Adipocyte (in vitro differentiated cells): ENCODE data around the gene NME3.

Source experiments
- DNase-seq: peaks from one replicate; pipeline ENCODE4 v3.0.0-alpha.2; 2015; ENCODE audit warnings: low read depth
- H3K27me3 ChIP-seq: replicated peaks from 2 replicates; pipeline ENCODE4 v1.7.0; 2013; ENCODE audit warnings: mild to moderate bottlenecking, low read length, moderate library complexity; ENCODE audit not compliant: control insufficient read depth, insufficient read depth
- H3K36me3 ChIP-seq: 2 replicates; pipeline ENCODE4 v1.7.0; 2013; ENCODE audit warnings: low read length, mild to moderate bottlenecking, moderate library complexity; ENCODE audit not compliant: control insufficient read depth, insufficient read depth, severe bottlenecking
- H3K4me1 ChIP-seq: 2 replicates; pipeline ENCODE4 v1.7.0; 2013; ENCODE audit warnings: mild to moderate bottlenecking, low read length, moderate library complexity; ENCODE audit not compliant: control insufficient read depth, insufficient read depth
- H3K4me3 ChIP-seq: 2 replicates; pipeline ENCODE4 v1.7.0; 2013; ENCODE audit warnings: mild to moderate bottlenecking, low read length, moderate library complexity
- H3K9ac ChIP-seq: 2 replicates; pipeline ENCODE4 v1.7.0; 2013; ENCODE audit warnings: mild to moderate bottlenecking, low read length, moderate library complexity
- H3K9me3 ChIP-seq: 2 replicates; pipeline ENCODE4 v1.7.0; 2013; ENCODE audit warnings: mild to moderate bottlenecking, low read length, moderate library complexity; ENCODE audit not compliant: control insufficient read depth

Gene NME3

GRCh38 chr16:1792836-1793577, 21.7 kb upstream of the NME3 start:
- Histone ChIP-seq H3K4me1 (no peaks in the 10 kb centered on the region), H3K9ac (no peak overlapping the region), H3K36me3 (peaks cover 9% of the 10 kb centered on the region), H3K9me3 (peaks cover 3% of the 10 kb centered on the region), H3K4me3 (no peak overlapping the region), H3K27me3 (no peaks in the 10 kb centered on the region)
- no peak for DNase-seq

DNA sequence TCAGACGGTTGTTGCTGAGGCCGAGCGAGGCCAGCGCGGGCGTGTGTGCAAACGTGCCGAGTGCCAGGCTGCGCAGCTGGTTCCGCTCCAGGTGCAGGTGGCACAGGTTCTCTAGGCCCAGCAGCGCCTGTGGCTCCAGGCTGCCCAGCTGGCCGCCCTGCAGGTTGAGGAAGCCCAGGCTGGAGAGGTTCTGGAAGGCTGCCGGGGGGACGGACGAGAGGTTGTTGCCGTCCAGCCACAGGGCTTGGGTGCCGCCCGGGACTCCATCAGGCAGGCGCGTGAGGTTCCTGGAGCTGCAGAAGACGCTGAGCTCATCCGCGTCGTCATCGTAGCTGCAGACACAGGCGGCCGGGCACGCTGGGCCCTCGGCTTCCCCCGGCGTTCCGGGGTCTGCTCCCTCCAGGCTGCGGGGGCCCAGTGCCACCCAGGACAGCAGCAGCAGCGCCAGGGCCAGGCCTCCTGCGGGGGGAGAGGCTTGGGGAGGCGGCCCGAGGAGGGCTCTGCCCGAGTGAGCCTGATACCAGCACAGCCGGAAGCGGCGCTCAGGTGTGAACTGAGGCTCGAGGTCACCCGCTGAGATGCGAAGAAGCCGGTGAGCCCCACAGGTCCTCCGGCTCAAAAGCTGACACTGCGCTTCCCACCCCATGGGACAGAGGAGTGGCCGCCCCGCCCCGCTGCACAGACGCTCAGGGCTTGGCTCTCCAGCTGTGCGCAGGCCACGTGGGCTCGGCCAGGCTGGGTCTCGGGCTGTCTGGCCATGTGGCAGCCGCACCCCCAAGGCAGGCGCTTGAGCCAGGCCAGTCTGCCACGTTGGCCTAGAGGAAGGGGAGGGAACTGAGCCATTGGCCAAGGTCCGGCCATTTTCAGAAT, 20.8 kb upstream of the NME3 start:
- DNase-seq, result no peak
- peaks cover 9% of the 10 kb centered on the region for H3K36me3 ChIP-seq
- H3K4me3 ChIP-seq, result no peak overlapping the region

GRCh38 chr16:1791256-1791942, 20.1 kb upstream of the NME3 start:
- Histone ChIP-seq H3K4me1 (no peaks in the 10 kb centered on the region), H3K4me3 (no peak overlapping the region), H3K27me3 (no peaks in the 10 kb centered on the region), H3K9me3 (no peaks in the 10 kb centered on the region), H3K9ac (no peak overlapping the region), H3K36me3 (peaks cover 9% of the 10 kb centered on the region)
- DNase-seq, result no peak

More for the DNA sequence above, 20.8 kb upstream of the NME3 start:
- Histone ChIP-seq H3K9me3 (no peaks in the 10 kb centered on the region), H3K4me1 (no peaks in the 10 kb centered on the region), H3K9ac (no peak overlapping the region), H3K27me3 (no peaks in the 10 kb centered on the region)

- Histone ChIP-seq H3K4me1 (no peaks in the 10 kb centered on the region), H3K9me3 (no peaks in the 10 kb centered on the region), H3K4me3 (no peak overlapping the region), H3K9ac (no peak overlapping the region), H3K27me3 (no peaks in the 10 kb centered on the region), H3K36me3 (peaks cover 9% of the 10 kb centered on the region)
- DNase-seq, result no peak
Measured at GRCh38 chr16:1790611-1791255, 19.4 kb upstream of the NME3 start.

DNA sequence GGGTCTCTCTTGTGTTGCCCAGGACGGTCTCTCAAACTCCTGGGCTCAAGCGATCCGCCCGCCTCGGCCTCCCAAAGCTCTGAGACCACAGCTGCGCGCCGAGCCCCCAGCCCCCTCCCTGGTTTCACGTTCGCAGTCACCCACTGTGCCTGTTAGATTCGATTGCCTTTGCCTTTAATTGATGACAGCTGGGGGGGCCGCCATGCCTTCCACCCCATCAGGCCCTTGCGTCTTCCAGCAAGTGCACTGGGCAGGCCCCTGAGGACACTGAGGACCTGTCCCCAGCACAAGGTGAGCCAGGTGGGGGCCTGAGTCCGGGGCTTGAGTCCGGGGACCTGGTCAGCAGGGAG, 18.9 kb upstream of the NME3 start:
- Histone ChIP-seq H3K36me3 (peaks cover 9% of the 10 kb centered on the region), H3K4me3 (no peak overlapping the region), H3K9ac (no peak overlapping the region), H3K9me3 (no peaks in the 10 kb centered on the region), H3K4me1 (no peaks in the 10 kb centered on the region), H3K27me3 (no peaks in the 10 kb centered on the region)
- DNase-seq, result no peak

DNA sequence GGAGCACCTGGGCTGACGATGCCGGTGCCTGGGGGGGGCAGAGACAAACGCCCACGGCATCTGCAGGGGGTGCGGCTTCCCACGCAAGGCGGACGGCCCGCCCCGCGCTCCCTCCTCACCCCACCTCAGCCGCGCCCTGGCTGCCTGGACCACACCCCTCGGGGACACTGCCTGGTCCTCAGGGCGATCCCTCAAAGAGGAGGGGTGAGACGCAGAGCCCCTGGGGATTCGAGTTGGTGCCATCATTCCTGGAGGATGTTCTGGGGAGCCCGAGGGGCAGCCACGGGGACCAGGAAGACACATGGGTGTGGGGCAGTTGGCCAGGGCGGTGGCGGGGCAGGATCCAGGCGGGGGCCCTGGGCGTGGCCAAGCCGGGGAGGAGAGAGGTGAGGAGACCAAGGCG, 18.3 kb upstream of the NME3 start:
- no peaks in the 10 kb centered on the region for H3K9me3 ChIP-seq
- H3K4me1 ChIP-seq, result no peaks in the 10 kb centered on the region
- H3K4me3 ChIP-seq, result no peak overlapping the region
- DNase-seq, result no peak
- H3K27me3 ChIP-seq, result no peaks in the 10 kb centered on the region
- no peak overlapping the region for H3K9ac ChIP-seq
- peaks cover 9% of the 10 kb centered on the region for H3K36me3 ChIP-seq

DNA sequence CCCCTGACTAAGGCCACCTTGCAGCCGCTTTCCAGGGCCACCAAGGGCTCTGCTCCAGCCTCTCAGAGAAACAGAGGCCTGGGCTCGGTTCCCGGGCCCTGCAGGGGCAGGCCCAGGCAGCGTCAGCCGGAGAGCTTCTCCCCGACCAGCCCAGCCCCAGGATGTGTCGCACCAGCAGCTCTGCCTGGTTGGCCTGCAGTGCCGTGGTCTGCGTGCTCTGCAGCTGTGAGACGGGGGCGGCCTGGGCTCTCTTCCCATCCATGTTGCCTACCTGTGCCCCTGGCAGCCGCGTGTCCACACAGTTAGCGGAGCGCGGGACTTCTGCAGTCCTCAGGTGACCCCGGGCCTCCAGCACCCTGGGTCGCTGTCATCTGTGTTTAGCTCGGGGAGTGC, 17.4 kb upstream of the NME3 start:
- Histone ChIP-seq H3K4me1 (no peaks in the 10 kb centered on the region), H3K27me3 (no peaks in the 10 kb centered on the region), H3K9ac (no peak overlapping the region), H3K4me3 (no peak overlapping the region), H3K36me3 (peaks cover 9% of the 10 kb centered on the region), H3K9me3 (no peaks in the 10 kb centered on the region)
- no peak for DNase-seq

- no peaks in the 10 kb centered on the region for H3K9me3 ChIP-seq
- DNase-seq, result no peak
- H3K9ac ChIP-seq, result no peak overlapping the region
- peaks cover 9% of the 10 kb centered on the region for H3K36me3 ChIP-seq
- H3K27me3 ChIP-seq, result no peaks in the 10 kb centered on the region
- no peaks in the 10 kb centered on the region for H3K4me1 ChIP-seq
- H3K4me3 ChIP-seq, result no peak overlapping the region
Measured at GRCh38 chr16:1788095-1788707, 16.9 kb upstream of the NME3 start.

DNA sequence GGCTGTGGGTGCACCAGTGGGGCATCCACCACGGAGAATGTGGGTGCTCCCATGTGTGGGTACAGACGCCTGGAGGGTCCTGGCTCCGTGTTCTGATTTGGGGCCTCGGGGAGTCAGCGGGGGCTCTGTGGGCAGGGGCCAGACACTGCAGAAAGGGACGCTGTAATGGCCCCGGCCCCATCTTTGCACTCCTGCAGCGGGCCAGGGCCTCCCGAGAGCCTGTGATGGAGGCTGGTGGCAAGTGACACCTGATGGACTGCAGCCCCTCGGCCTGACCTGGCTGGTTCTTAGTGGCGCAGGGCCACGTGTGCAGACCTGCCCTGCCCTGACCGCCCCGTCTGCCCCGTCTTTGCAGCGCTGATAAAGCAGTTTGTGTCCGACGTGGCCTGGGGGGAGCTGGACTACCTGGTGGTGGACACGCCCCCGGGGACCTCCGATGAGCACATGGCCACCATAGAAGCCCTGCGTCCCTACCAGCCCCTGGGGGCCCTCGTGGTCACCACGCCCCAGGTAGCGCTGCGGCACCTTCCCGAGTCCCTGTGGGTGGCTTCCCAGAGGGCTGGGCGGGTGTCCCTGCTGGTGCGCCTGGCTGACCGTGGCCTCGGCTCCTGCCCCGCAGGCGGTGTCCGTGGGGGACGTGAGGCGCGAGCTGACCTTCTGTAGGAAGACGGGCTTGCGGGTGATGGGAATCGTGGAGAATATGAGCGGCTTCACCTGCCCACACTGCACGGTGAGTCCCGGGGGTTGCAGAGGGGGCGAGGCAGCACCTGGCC, 16.2 kb upstream of the NME3 start:
- Histone ChIP-seq H3K9ac (no peak overlapping the region), H3K4me3 (no peak overlapping the region), H3K9me3 (no peaks in the 10 kb centered on the region), H3K27me3 (no peaks in the 10 kb centered on the region), H3K4me1 (no peaks in the 10 kb centered on the region), H3K36me3 (peaks cover 9% of the 10 kb centered on the region)
- no peak for DNase-seq

- Histone ChIP-seq H3K27me3 (no peaks in the 10 kb centered on the region), H3K4me3 (no peak overlapping the region), H3K9me3 (no peaks in the 10 kb centered on the region), H3K4me1 (no peaks in the 10 kb centered on the region), H3K9ac (no peak overlapping the region), H3K36me3 (peaks cover 9% of the 10 kb centered on the region)
- no peak for DNase-seq
Measured at GRCh38 chr16:1787056-1787321, 15.6 kb upstream of the NME3 start.
